ENCODE measurements around the gene PAPPA.

The PAPPA gene

DNA sequence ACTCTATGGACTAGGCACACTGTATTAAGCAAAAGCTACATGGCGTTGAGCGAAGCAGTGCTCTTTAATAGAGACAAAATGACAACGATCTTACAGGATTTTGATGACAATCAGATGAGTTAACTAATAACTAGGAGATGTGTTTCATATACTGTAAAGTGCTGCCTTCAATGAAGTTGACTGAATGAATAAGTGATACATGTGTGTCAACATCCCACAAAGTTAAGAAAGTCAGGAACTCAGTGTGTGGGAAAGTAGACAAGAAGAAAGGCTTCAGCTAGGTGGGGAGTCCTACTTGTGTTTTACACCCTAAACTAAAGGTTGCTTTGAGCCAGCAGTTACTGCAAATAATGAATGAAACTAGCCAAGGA lies 79.6 kb downstream of the PAPPA start:
- no peak for DNase-seq

DNA sequence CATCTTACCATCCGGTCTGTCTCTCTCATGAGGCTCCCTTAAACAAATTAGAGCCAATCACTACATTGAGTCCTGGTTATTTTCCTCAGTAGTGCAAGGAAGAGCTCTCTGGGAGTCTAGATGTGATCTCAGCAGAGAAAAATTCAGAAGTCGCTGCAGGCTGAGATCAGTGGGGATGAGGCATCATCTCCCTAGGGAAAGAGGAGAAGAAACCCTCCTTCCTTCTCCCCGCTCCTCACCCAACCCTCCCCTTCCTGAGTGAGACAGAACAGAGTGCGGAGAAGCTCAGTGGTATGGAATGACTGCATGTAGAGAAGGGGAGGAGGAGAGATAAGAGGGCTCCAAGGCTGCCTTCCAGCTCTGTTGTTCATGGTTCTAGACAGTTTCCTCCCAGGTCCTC lies 80.5 kb downstream of the PAPPA start:
- no peak for DNase-seq

DNA sequence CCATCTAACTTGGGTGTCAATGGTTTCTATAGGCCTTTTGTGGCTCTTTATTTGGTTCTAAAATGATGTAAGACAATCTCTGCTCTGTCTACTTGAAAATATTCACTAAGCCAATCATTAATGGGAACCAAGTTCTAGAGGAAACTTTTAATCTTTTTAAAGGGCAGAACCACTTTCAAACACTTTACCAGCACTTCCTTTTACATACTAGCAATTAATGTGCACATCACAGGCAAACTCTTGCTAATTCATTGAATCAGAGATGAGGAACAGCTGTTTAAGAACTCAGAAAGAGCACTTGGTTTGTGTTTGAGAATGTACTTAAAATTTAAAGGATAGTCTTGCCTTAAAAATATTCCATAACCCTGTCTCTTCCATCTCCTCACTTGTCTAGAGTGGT lies 83.4 kb downstream of the PAPPA start:
- no peak for DNase-seq

DNA sequence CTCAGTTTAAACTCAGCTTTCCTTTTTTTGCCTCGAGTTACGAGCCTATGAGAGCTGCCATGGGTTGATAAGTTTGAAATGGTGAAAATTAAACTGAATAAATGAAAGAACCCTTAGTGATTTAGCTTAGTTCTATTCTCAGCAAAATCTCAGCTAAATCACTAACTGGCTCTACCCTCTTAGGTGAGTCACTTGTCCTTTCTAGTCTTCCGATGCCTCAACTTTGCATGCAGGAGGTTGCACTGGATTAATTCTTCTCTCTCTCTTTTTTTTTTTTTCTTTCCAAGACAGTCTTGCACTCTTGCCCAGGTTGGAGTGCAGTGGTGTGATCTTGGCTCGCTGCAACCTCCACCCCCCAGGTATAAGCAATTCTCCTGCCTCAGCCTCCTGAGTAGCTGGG lies 83.9 kb downstream of the PAPPA start:
- no peak for DNase-seq

DNA sequence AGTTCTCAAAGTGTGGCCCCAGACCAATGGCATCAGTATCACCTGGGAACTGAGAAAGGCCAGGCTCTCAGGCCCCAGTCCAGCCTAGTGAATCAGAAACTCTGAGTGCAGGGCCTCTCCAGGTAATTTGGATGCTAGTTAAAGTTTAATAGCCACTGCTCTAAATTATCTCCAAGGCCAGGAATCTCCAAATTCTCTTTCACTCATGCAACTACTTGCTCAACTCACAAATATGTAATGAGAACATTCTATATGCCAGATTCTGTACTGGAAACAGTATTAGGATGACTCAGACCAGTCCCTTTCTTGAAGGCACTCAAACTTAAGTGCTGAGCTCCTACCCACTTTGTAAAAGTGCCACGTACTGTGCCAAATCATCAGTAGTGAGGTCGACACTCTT lies 84.6 kb downstream of the PAPPA start:
- DNase-seq: no peak

DNA sequence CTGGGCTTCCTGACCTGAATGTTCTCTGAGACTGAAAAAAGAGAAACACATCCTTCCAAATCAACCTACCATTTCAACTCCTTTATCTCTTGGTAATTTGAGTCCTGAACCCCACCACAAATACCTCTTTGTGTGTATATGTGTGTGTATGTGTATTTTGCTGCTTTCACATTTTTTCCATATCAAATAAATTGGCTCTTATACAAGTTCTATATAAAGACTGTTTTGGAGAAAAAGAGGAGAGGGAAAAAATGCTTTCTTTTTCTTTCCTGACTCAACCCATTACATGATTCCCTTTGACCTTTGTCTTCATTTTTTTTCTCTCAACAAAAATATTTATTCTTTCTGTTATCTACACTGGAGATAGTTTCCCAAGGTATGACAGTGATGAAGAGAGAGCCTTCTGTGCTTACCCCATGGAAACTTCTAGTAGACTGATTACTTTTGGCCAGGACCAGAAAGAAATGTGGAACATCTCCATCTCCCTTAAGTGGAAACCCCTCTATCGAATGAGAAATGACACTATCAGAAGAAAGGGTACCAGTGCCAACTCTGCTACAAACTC lies 85.3 kb downstream of the PAPPA start:
- DNase-seq: no peak

DNA sequence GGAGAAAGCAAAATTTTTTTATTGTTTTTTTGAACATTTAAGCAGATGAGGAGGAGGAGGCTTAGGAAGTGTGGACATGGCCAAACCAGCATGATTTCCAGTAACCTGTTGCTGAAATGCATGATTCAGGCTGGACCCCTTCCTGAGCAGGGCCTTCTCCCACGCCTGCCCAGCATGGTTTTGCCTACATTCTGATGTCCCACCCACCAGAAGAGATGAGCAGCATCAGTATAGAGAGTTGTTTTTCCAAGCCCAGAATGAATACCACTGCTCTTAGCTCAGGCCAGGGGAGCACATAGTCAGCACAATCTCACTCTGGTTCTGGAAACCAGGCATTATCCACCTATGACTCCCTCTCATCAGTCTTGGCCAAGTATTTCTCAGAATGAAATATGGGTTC lies 90.1 kb downstream of the PAPPA start:
- no peak for DNase-seq

DNA sequence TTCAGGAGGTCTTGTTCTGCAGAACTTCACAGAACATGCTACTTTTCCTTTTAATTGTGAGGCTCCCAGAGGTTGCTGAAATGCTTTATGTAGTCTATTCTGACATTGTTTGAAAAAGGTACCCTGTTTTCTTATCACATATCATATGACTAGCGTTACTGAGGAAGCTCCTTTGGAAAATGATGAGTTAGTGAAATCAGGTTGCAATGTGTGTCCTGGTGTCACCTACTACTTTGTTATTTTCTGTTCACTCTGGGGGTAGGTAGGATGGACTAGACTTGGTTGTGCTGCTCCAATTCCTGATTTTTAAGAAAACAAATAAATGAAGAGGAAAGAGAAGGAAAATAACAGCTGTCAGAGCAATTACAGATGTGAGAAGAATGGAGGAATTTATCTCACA lies 93.7 kb downstream of the PAPPA start:
- DNase-seq: no peak

DNA sequence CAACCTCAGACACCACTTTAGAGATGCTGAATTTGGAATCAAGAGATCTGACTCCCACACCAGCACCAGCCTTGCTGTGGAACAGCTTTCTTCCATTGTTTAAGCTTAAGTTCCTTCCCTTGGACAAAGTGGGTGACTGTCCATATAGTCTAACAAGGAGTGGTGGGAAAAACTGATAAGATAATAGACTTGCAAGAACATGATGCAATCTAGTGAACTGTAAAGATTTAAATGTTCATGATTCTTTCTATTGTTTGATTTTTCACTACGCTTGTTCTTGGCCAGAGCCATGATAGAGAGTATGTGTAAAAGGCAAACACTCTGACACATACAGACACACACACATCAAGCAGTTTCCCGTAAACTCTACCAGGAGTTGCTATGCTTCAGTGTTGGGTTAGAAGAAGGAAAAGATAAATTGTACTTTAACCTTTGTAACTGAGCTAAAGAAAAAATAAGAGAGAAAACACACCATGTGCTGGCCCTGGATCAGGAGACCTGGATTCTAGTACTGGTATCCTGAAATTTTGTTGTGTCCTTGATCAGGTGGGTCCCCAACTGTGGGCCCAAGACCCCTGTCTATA lies 94.3 kb downstream of the PAPPA start:
- no peak for DNase-seq

DNA sequence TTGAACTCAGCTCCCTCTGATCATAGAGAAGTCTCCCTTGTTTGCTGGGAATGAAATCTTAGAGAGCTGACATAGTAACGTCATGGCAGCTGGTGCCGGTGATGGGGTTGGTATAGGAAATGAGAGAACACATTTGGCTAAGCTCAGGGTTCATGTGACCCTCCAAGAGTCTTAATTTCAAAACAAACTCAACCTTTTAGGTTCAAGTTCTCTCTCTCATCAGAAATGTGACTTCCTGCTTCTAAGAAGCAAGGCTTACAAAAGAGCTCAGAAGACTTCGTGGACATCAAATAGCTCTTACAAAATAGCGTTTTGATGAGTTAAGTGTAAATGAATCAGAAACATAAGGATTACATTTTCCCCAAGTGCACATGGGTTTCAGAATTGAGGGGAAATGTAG lies 97.3 kb downstream of the PAPPA start:
- DNase-seq: no peak

DNA sequence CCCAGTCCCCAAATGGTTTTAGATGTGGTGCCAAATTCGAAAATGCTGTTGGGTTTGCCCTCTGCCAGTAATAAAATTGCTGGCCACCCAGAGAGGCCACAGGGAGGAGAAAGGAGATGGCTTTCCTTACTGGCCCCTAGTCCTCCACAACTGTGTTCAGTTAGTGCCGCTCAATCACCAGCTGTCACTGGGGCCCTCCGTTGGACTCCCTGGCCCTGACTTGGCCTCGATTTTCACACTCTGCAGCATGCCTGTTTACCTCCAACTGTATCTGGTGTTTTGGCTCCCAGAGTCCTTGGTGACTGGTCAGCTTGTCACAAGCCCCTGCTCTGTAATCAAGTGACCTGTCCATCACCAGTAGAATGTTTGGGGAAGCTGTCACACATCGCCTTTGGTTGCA lies 97.8 kb downstream of the PAPPA start:
- DNase-seq: no peak

DNA sequence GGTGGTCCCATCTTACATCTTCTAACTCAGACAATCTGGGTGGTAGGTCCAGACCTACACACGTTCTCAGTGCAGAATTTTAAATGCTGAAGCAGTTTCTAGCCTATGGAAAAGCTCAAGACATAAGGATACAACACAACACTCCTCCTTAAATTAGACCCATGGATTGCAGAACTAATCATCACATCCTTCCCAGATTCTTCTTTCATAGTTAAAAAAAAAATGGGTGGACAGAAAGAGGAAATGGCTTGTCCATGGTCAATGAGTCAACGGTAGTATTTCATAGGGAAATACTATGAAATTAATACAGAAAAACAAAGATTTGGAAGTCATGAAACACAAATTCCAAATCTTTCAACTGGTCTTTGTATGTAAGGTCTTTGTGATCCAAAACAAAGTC lies 106.9 kb downstream of the PAPPA start:
- DNase-seq: no peak

DNA sequence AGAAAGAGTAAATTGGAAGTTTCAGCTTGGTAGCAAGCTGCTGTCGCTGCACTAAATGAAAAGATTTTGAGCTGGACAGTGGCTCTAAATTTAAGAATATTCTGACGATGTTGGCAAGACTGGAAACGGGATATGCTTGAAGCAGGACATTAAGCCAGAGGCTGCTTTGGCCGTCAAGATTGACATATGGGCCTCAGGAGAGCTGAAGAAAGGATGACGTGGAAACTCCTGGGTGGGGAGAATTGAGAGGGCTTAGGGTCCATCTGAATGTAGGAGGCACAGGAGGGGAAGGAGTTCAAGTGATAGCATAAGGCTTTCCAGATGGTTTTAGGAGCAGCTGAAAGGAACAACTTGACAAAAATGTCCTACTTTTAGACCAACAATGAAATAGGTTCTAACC lies 108.9 kb downstream of the PAPPA start:
- no peak for DNase-seq

DNA sequence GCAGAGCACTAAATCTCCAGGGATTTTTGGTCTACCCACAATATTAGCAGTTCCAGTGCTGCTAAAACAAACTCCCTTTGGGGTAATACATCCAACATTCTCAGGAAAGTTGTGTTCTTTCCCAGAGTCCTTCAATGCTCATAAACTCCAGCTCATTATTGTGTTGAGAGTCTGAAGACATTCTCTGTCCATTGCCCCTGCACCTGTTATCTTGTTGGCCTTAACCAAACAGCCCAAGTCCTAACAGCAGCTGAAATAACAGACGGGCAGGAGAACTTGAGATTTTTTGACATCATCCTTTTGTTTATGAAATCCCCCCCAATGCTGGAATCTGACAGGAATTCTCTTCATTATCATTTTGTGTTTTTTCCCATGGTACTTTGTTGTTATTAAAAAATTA lies 110.8 kb downstream of the PAPPA start:
- DNase-seq: no peak

DNA sequence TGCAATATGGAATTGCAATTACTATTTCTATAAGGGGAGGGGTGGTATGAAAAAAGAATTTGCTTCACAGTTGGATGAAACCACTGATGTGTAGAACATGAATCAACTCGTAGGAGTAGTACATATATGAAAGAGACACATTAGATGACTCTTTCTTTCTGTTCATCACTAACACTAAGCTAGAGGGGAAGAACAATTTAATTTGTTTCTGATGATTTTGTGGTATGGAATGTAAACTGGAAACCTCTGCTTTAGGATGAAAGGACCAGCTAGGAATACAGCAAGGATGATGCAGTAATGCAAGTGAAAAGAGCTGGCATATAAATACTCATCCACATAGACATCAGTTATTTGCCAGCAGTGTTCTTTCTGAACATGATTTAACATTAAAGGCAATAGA lies 113.4 kb downstream of the PAPPA start:
- no peak for DNase-seq

DNA sequence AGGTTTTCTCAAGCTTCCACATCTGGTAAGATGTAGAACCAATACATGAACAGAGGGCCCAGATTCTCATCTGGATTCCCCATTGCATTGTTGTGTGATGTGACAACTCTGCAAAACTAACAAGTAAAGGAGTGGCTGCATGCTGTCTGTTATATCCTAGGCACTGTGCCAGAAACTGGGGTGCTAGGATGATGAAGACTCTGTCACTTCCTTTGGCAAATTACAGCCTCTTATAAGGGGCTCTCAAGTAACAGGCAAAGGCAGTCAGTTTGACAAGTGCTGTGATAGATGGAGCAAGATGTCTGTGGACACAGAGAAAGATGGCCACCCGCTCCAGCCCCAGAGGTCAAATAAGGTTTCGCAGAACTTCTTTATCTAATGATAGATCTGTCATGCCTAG lies 115.7 kb downstream of the PAPPA start:
- DNase-seq: no peak

DNA sequence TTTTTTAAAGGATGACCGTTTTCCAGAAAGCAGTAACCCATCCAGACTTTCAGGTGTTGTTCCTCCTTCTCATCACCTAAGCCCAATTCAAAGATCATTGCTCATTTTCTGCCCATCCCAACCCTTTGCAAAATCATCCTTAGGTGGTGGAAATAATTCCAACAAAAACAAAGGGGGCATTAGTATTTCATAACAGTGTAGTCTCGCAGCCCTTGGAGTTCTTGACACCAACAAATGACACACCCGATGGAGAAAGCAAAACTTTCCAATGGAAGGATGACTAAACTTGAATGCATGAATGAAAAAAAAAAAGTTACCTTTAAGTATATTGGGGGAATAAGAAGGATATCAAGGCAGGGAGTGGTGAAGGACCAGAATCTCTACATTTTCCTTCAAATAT lies 117.0 kb downstream of the PAPPA start:
- no peak for DNase-seq

DNA sequence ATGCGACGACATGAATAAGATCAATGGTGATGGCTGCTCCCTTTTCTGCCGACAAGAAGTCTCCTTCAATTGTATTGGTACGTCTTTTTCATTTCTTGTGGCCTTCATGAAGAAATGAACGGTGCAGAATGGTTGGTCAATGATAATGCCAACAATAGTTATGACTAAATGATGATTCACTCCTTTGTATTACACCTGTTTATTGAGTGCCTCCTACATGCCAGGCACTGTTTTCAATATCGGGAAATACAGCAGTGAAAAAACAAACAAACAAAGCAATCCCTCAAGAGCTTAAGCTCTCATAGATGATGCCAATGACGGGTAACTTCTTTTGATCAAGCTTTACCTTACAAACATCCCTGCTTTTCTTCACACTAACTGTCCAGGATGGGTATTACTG lies 117.7 kb downstream of the PAPPA start:
- no peak for DNase-seq

DNA sequence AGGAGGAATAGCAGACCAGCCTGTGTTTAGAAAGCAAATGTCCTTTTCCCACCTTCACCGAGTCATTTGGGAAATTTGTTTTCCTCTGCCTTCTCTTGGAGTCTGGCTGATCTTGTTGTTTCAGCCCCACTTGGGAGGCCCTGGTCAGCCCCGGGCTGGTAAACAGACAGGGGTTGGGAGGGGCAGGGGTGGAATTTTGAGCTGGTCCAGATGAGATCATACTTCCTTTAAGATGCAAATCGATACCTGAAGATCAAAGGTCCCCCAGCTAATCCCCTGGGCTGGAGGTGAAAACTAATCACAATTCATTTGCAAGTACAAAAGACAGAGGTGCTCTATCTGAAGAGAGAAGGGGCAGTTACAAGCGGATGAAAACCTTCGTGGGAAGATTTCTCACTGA lies 118.4 kb downstream of the PAPPA start:
- no peak for DNase-seq

DNA sequence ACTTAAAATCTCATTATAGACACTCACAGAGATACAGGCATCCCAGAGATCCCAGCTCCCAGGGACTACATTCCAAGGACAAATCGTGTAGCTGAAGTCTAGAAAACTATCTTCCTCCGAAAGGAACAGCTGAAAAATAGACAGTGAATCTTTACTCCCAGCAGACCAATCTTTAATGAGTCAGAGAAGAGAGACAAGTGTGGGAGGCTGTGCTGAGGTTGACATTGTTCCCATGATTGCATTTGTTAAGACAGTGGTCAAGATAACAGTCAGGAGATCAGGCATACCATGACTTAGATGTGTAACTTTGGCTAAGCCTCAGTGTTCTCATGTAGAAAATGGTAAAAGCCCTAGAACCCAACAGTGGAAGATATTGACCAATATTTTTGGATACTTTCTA lies 120.7 kb downstream of the PAPPA start:
- no peak for DNase-seq

DNA sequence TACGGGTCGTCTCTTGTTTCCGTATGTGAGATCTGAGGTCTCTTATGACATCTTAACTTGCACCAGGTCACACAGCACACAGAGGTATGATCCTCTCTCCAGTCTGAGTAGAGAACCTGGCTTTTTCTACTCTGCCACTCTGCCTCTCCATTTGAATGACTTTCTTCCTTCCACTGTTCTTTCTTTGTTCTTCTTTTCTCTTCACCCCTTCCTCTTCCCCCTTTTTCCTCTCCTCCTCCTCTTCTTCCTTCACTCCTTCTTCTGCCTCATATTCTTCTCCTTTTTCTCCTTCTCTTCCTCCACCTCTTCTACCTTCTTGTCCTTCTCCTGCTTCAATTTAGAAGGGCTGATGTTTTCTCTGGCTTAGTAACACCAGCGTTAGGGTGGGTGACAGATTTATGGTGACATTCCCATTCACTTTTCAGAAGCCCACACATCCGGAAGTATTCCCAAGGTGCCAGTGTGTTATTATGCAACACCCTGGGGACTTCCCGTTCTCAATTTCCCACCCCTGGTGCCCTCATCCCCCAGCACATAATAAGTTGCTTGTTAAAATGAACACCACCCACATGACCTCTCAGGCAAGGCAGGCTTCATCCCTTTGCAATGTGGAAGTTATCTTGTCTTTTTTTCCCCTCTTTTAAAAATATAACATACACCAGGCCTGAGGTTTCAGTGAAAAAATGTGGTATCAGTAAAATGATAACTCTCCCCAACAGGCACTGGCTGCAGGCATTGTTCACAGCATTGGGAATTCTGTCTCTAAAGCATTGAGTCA lies 122.0 kb downstream of the PAPPA start:
- DNase-seq: no peak

DNA sequence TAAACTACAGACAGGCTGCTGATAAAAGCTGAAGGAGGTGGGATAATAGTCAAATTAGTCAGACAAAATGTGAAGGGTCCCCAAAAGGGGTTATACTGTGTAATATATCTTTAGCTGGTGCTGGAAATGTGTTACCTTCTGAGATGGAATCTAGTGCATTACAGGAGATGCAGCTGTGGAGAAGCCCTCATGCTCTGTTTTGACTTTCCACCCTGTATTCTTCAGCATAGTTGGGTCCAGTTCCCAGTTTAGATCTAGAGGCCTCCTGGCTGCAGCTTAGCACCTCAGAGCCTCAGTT lies 122.6 kb downstream of the PAPPA start:
- no peak for DNase-seq

DNA sequence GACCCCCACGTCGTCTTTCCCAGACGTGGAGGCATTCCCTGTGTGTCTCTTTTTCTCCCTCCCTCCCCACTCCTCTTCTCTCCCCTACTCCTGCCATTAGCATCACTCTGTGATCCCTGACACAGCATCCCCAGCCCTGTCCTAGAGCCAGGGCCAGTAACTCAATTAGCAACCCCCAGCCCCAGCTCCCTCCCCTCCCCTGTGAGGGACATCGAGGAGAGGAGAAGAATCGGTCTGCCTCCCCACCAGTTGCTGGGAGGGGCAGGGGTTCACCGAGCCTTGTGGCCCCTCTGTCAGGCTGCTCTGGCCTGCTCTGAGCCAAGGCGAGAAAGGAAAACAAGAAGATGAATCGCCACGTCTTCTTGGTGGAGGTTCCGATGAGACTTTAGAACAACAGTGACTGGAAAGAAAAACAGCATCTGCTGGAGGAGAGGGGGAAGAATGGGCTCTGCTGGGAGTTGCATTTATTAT lies 123.1 kb downstream of the PAPPA start:
- DNase-seq: no peak

DNA sequence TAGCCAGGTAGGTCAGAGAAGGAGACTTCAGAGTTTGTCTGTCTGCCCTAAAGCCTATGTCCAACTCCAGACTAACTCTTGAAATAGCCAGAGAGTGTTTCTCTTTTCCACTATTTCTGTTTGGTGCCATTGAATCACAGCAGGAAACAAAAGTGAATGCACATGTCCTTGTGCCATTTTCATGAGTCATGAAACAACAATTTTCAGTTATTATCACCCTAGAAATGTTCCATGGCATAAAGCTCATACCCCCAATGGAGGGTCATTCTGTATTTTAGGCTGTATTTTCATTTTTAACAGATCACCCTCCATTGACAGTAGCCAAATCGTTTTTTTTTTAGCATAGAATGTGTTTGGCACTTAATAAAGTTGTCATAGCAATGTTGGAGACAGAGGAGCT lies 124.7 kb downstream of the PAPPA start:
- DNase-seq: no peak

DNA sequence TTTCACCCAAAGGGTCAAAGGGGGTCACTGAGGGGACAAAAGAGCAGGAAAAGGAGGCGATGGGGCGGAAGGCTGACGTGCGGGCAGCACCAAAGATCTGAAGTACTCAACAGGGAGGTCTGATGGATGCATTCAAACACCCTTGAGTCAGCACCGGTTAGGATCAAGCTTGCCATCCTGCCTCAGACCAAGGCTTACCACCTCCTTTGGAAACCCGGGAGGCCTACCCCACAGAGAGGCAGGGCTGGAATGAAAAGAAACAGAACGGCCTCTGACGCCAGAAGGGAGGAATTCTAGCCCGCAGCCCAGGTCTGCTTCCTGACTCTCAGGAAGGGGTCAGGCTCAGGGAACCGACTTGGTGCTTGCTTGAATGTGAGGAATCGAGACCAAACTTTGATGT lies 125.6 kb downstream of the PAPPA start:
- no peak for DNase-seq

Data from inflammatory macrophage (primary cell).